Measurements from ENCODE around the gene ASB13. TPM values are rescaled to one million over a fixed set of nuclear protein-coding genes. Genes with fewer than 3 reads are reported as not detected.
A peak's percentile ranks its signal among the peaks of the same experiment; 100 is the strongest.
"Not testable (repeated sequence)": the region's sequence is repeated elsewhere in the genome, so short reads cannot be mapped to it uniquely, and the experiment has no call there.

ASB13 gene
- total and polyA plus RNA-seq, 9 donors = 8.0 to 14.0 (median 11.7) TPM

DNA sequence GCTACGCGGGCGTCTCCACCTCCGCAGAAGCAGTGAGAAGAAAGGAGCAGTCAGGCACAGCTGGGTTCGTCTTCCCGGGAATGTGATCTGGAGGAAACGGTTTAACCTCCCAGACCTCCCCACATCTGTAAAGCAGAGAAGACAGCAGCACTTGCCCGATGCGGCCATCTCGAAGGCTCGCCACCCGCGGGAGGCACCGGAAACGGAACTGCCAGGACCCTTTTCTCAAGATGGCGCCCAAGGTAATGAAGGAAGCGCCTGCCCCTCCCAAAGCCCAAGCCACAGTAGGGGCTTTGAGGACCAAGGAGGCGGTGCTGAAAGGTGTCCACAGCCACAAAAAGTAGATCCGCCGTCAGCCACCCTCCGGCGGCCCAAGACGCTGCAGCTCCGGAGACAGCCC lies 41.7 kb downstream of the ASB13 start:
- H3K27me3 ChIP-seq (ENCODE audit: control insufficient read depth, insufficient read depth, low read length) = no peaks in the 10 kb centered on the region
- H3K36me3 ChIP-seq (ENCODE audit: control insufficient read depth, insufficient read depth, low read length) = no peaks in the 10 kb centered on the region
- no peak for DNase-seq
- peaks cover 59% of the 10 kb centered on the region for H3K4me1 ChIP-seq (ENCODE audit: control insufficient read depth, insufficient read depth, low read length)
- no peak overlapping the region for H3K27ac ChIP-seq (ENCODE audit: low read length)
- no peaks in the 10 kb centered on the region for H3K9me3 ChIP-seq (replicated peaks; ENCODE audit: control insufficient read depth, low read depth, low read length)
- WGBS (ENCODE audit: insufficient coverage) = 86% methylated on average over 16 of the region's 24 CpGs
- no peak overlapping the region for H3K4me3 ChIP-seq (ENCODE audit: low read length)

DNA sequence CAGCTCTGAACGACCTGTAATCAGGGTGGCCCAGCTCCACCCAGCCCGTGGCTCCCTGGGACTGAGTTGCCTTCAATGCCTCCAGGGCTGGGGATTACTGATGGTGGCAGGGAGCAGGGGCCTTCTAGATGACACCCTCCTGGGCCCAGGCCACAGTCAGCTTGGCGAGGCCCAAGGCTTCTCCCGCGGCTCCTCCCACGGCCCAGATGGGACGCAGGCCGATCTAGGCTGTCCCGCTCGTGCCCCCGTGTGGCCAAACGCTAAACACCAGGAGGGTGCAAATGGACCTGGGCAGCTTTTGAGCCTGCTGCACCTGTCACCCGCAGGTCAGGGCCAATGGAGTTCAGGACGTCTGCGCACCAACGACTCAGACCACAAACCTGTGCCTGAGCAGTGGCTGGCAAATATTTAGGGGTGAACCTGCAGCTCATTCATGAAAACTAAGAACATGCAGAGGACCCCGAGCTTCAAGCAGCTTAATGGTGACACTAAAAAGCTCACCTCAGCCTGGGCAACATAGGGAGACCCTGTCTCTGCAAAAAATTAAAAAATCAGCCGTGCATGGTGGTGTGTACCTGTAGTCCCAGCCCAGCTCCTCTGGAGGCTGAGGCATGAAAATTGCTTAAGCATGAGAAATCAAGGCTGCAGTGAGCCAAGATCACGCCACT lies 43.2 kb downstream of the ASB13 start:
- H3K36me3 ChIP-seq (ENCODE audit: control insufficient read depth, insufficient read depth, low read length) = no peaks in the 10 kb centered on the region
- H3K4me1 ChIP-seq (ENCODE audit: control insufficient read depth, insufficient read depth, low read length) = peaks cover 64% of the 10 kb centered on the region
- DNase-seq = peak; percentile 90
- 15% methylated on average over 18 of the region's 19 CpGs for WGBS (ENCODE audit: insufficient coverage)
- no peak overlapping the region for H3K4me3 ChIP-seq (ENCODE audit: low read length)
- H3K27ac ChIP-seq (ENCODE audit: low read length) = no peak overlapping the region
- no peaks in the 10 kb centered on the region for H3K27me3 ChIP-seq (ENCODE audit: control insufficient read depth, insufficient read depth, low read length)
- H3K9me3 ChIP-seq (replicated peaks; ENCODE audit: control insufficient read depth, low read depth, low read length) = no peaks in the 10 kb centered on the region

DNA sequence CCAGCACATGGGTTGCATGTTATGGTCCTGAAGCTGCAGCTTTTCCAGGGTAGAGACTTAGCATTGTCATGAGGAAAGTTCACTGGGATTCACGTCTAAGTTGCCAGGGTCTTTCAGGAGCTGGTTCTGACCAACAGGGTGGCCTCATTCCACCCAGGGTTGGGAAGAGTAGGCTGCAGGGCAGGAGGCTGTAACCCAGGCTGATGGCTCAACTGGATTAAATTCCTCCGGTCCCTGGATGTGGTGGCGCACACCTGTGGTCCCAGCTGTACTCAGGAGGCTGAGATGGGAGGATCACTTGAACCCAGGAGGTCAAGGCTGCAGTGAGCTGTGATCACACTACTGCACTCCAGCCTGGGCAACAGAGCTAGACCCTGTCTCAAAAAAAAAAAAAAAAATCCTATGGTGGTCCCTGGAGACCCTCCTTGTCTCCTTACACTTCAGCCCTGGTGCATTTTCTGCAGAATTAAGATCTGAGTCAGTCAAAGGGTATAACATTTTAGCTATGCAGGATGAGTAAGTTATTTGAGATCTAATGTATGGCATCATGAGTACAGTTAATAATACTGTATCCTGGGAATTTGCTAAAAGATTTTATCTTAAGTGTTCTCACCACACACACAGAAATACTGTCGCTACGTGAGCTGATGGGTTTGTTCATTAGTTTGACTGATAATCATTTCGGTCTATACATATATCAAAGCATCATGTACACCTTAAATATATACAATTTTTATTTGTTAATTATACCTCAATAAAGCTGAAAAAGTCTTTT lies 44.0 kb downstream of the ASB13 start:
- Histone ChIP-seq H3K36me3 (ENCODE audit: control insufficient read depth, insufficient read depth, low read length) (no peaks in the 10 kb centered on the region), H3K27ac (ENCODE audit: low read length) (no peak overlapping the region), H3K27me3 (ENCODE audit: control insufficient read depth, insufficient read depth, low read length) (no peaks in the 10 kb centered on the region), H3K4me1 (ENCODE audit: control insufficient read depth, insufficient read depth, low read length) (peaks cover 66% of the 10 kb centered on the region), H3K9me3 (replicated peaks; ENCODE audit: control insufficient read depth, low read depth, low read length) (no peaks in the 10 kb centered on the region), H3K4me3 (ENCODE audit: low read length) (no peak overlapping the region)
- DNase-seq = no peak
- 96% methylated on average over 2 of the region's 6 CpGs for WGBS (ENCODE audit: insufficient coverage)

- not testable (repeated sequence) for H3K36me3 ChIP-seq (ENCODE audit: control insufficient read depth, insufficient read depth, low read length); H3K27me3 ChIP-seq (ENCODE audit: control insufficient read depth, insufficient read depth, low read length); H3K9me3 ChIP-seq (replicated peaks; ENCODE audit: control insufficient read depth, low read depth, low read length); H3K4me3 ChIP-seq (ENCODE audit: low read length); H3K27ac ChIP-seq (ENCODE audit: low read length); DNase-seq
- H3K4me1 ChIP-seq (ENCODE audit: control insufficient read depth, insufficient read depth, low read length) = peaks cover 67% of the 10 kb centered on the region
- WGBS (ENCODE audit: insufficient coverage) = 93% methylated on average over 4 of the region's 6 CpGs
Observed at GRCh38 chr10:5621371-5621770, 45.0 kb downstream of the ASB13 start.

DNA sequence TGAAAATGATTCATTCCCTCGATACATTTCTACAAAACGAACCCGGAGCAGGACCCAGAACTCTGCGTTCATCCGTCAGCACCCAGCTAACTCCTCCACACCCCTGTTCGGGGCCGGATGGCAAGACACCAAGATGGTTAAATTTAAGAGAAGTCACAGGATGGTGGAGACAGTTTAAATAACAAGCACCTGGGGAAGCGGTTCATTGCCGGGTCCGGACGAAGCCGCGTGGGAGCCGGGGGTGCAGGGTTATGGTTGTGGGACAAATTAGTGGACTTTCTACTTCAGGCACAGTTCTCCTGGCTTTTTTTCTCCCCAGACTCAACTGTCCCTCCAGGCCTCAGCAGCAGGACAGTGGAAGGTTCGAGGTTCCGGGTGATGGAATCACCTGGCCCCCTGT lies 45.4 kb downstream of the ASB13 start:
- no peak for DNase-seq
- Histone ChIP-seq H3K27ac (ENCODE audit: low read length) (no peak overlapping the region), H3K4me3 (ENCODE audit: low read length) (no peak overlapping the region), H3K27me3 (ENCODE audit: control insufficient read depth, insufficient read depth, low read length) (no peaks in the 10 kb centered on the region), H3K4me1 (ENCODE audit: control insufficient read depth, insufficient read depth, low read length) (peaks cover 64% of the 10 kb centered on the region), H3K9me3 (replicated peaks; ENCODE audit: control insufficient read depth, low read depth, low read length) (no peaks in the 10 kb centered on the region), H3K36me3 (ENCODE audit: control insufficient read depth, insufficient read depth, low read length) (no peaks in the 10 kb centered on the region)
- 100% methylated on average over 1 of the region's 16 CpGs for WGBS (ENCODE audit: insufficient coverage)

GRCh38 chr10:5620223-5620721 lies 46.1 kb downstream of the ASB13 start:
- Histone ChIP-seq H3K4me3 (ENCODE audit: low read length) (no peak overlapping the region), H3K36me3 (ENCODE audit: control insufficient read depth, insufficient read depth, low read length) (no peaks in the 10 kb centered on the region), H3K27me3 (ENCODE audit: control insufficient read depth, insufficient read depth, low read length) (no peaks in the 10 kb centered on the region), H3K9me3 (replicated peaks; ENCODE audit: control insufficient read depth, low read depth, low read length) (no peaks in the 10 kb centered on the region), H3K27ac (ENCODE audit: low read length) (peak overlapping the region; percentile 59), H3K4me1 (ENCODE audit: control insufficient read depth, insufficient read depth, low read length) (peaks cover 64% of the 10 kb centered on the region)
- 74% methylated on average over 6 of the region's 11 CpGs for WGBS (ENCODE audit: insufficient coverage)
- no peak for DNase-seq

- Histone ChIP-seq H3K27me3 (ENCODE audit: control insufficient read depth, insufficient read depth, low read length) (no peaks in the 10 kb centered on the region), H3K4me3 (ENCODE audit: low read length) (no peak overlapping the region), H3K36me3 (ENCODE audit: control insufficient read depth, insufficient read depth, low read length) (no peaks in the 10 kb centered on the region), H3K4me1 (ENCODE audit: control insufficient read depth, insufficient read depth, low read length) (peaks cover 65% of the 10 kb centered on the region), H3K27ac (ENCODE audit: low read length) (peak overlapping the region; percentile 74), H3K9me3 (replicated peaks; ENCODE audit: control insufficient read depth, low read depth, low read length) (no peaks in the 10 kb centered on the region)
- DNase-seq = peak; percentile 81
- WGBS (ENCODE audit: insufficient coverage) = 22% methylated on average over 7 of the region's 16 CpGs
Observed at GRCh38 chr10:5619362-5620211, 46.8 kb downstream of the ASB13 start.

- Histone ChIP-seq H3K27me3 (ENCODE audit: control insufficient read depth, insufficient read depth, low read length) (no peaks in the 10 kb centered on the region), H3K4me1 (ENCODE audit: control insufficient read depth, insufficient read depth, low read length) (peaks cover 71% of the 10 kb centered on the region), H3K36me3 (ENCODE audit: control insufficient read depth, insufficient read depth, low read length) (no peaks in the 10 kb centered on the region), H3K27ac (ENCODE audit: low read length) (peak overlapping the region; percentile 18), H3K9me3 (replicated peaks; ENCODE audit: control insufficient read depth, low read depth, low read length) (no peaks in the 10 kb centered on the region), H3K4me3 (ENCODE audit: low read length) (no peak overlapping the region)
- WGBS (ENCODE audit: insufficient coverage) = 12% methylated on average over 11 of the region's 12 CpGs
- DNase-seq = peak; percentile 66
Observed at GRCh38 chr10:5618829-5619228, 47.6 kb downstream of the ASB13 start.

- whole genome bisulfite sequencing (ENCODE audit: insufficient coverage) = 88% methylated on average over 3 of the region's 8 CpGs
- H3K36me3 ChIP-seq (ENCODE audit: control insufficient read depth, insufficient read depth, low read length) = no peaks in the 10 kb centered on the region
- DNase-seq = no peak
- H3K27me3 ChIP-seq (ENCODE audit: control insufficient read depth, insufficient read depth, low read length) = no peaks in the 10 kb centered on the region
- peaks cover 69% of the 10 kb centered on the region for H3K4me1 ChIP-seq (ENCODE audit: control insufficient read depth, insufficient read depth, low read length)
- H3K4me3 ChIP-seq (ENCODE audit: low read length) = no peak overlapping the region
- H3K9me3 ChIP-seq (replicated peaks; ENCODE audit: control insufficient read depth, low read depth, low read length) = no peaks in the 10 kb centered on the region
- H3K27ac ChIP-seq (ENCODE audit: low read length) = no peak overlapping the region
Observed at GRCh38 chr10:5618042-5618441, 48.4 kb downstream of the ASB13 start.

DNA sequence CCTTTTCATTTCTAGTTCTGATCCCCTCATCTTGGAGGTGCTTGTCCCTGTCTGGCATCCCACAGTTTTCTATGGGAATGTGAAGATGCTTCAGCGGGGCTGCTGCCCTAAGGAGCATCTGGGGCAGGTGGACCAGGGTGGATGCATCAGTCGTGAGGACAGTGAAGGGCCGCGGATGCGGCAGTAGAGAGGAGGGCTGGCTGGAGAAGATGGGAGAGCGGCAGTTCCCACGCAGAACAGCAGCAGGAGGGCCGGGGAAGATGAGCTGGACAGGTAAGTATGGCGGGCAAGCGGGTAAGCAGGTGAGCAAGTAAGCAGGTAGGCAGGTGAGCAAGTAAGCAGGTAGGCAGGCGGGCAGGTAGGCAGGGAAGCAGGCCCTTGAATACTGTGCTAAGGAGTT lies 48.9 kb downstream of the ASB13 start:
- no peak for DNase-seq
- Histone ChIP-seq H3K36me3 (ENCODE audit: control insufficient read depth, insufficient read depth, low read length) (no peaks in the 10 kb centered on the region), H3K4me3 (ENCODE audit: low read length) (no peak overlapping the region), H3K27ac (ENCODE audit: low read length) (peak overlapping the region; percentile 76), H3K4me1 (ENCODE audit: control insufficient read depth, insufficient read depth, low read length) (peaks cover 69% of the 10 kb centered on the region), H3K9me3 (replicated peaks; ENCODE audit: control insufficient read depth, low read depth, low read length) (no peaks in the 10 kb centered on the region), H3K27me3 (ENCODE audit: control insufficient read depth, insufficient read depth, low read length) (no peaks in the 10 kb centered on the region)
- WGBS (ENCODE audit: insufficient coverage) = 87% methylated on average over 10 of the region's 11 CpGs
